CD4-positive, alpha-beta T cell treated with Interleukin-10 for 1 hour (primary cell): ENCODE results near the gene KIF6.

ENCODE experiments used
- DNase-seq: peaks from one replicate; pipeline ENCODE4 v3.0.0-alpha.2; 2020

The KIF6 gene

DNA sequence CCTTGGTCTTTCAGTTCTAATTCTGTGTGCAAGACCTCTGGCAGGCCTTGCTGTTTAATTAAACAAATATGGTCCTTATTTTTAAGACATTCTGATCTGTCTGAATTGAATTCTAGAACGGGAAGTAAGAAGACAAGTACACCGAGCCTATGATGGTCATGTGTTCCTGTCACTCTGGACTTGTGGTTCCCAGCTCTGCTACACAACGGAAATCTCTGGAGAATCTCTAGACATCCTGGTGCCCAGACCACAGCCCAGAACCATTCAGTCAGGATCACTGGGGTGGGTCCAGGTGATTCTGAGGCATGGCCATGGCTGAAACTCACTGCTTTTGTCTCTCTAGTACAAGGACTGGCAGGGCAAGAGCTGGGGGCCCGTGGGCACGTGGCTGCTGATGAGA is 386.8 kb downstream of the KIF6 start:
- no peak for DNase-seq

DNA sequence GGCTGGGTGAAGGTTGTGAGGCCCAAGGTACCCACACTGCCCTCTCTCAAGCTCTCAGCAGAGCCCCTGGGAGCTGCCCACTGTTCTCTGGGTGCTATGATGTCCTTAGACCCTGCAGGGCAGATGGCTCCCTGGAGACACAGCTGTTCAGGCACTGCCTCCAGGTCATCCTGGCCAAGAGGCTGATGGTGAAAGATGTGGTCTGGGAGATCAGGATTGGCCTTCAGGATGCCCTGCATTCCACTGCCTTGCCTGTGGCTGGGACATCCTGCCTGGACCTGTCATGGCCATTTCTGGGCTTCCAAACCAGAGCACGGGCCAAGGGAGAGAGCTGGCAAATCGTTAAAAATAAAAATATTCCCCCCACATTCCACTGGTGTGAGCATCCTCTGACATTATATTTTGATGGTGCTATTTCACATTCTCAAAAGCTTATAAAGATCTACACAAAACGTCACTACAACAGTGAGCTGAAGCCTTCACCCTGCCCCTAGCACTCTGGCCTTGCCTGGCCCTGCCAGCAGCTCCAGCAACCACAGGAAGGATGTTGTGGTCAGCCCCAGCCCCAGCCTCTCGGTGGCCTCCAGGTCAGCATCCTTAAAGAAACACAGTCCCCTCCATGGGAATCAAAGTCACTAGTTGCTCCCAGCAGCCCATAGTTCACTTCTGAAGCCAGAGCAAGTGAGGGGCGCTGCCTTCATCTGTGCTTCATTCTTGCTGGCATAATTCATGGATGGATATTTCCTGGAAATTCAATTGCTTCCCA is 389.2 kb downstream of the KIF6 start:
- peak; percentile 12 for DNase-seq

DNA sequence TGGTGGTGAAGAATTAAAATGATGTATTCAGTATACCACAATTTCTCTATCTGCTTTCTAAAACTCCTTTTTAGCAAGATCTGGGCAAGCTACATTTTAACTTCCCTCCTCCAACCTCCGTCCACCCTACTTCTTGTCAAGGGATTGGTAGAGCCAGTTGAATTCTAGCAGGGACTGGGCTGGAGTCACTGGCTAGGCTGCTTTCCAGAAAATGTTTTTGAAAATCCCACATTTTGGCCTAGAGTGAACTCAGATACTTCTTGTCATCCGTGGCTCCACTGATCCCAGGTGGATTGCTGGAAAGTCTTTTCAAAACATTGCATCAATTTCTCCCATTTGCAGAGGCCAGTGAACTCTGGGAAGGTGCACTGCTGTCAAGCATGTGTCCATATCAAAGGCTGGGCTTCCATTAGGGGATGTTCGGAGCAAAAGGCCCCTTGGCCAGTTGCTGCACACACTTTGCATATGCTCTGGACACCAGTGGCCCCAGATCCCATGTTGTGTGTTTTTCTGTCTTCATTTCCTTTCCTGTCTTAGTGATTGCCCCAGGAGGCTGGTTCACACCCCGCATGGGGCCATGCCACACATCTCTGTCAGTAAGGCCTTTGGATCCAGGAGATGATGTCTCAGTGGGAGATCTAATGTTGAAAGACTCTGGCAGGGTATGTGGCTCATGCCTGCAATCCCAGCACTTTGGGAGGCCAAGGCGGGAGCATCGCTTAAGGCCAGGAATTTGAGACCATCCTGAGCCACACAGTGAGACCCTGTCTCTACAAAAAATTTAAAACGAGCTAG is 391.4 kb downstream of the KIF6 start:
- no peak for DNase-seq

DNA sequence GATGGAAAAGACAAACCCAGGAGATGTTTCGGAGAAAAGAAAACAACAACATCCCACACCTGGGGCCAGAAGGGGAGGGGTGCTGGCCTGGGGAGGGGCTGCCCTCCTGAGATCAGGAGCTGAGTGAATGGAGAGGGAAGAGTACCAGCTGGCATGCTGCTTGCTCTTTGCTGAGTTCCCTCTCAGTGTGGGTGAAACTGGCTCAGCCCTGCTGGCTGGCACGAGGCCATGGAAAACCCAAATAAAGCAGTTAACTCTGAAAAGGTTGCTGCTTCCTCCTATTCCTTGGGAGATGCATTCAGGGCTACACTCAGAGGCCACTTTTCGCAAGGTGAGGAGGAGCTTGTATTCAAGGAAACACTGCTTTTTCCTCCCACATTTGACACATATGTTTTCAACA is 394.7 kb downstream of the KIF6 start:
- DNase-seq: no peak

DNA sequence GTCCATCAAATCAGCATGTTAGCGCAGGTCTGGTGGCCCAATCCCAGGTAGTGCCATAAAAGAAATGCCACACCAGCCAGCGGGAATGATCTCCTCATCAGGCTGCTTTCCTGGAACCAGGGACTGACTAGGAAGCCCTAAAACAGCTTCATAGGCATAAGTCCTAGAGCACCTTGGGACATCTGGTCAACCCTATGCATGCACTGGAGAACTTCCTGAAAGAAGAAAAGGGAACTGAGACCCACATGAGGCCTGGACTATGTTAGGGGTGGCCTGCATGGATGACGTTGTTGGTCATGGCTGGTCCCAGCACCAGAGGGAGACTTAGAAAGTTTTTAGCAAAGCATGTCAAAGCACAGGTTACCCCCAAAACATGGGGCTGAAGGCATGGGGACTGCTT is 395.2 kb downstream of the KIF6 start:
- peak; percentile 6 for DNase-seq

DNA sequence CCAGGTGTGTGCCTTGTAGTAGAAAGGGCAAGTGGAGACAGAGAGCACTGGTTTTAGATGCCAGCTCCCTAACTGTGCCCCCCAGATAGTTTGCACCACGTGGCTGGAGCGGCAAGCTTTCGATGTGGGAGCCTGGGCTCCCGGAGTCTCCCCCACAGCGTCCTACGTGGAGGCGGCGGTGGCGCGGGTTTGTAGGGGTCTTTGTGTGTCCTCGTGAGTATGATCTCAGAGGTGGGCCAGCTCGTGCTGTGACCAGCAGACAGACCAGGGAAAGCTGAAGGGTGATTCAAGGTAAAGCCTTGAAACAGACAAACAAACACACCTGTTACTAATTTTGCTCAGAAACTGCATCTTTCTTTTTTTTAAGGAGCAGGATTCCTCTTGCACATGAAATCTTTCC is 397.1 kb downstream of the KIF6 start:
- no peak for DNase-seq

DNA sequence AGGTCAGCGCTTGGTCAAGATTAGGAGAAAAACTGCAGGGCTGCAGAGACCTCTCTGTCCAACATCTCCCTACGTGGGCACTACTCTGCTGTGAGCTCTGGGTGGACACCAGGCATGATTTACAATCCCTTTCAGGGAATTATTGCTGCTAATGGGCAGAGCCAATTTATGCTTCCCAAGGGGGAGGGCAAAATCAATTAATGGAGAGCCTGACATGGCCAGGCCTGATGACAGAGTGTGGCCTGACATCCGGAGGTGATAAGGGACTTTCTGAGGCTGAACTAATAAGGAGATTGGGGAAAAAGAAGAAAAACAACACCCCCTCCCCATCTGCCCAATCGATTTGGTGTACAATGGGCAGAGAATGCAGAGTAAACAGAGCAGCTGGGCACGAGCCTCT is 397.7 kb downstream of the KIF6 start:
- DNase-seq: no peak

DNA sequence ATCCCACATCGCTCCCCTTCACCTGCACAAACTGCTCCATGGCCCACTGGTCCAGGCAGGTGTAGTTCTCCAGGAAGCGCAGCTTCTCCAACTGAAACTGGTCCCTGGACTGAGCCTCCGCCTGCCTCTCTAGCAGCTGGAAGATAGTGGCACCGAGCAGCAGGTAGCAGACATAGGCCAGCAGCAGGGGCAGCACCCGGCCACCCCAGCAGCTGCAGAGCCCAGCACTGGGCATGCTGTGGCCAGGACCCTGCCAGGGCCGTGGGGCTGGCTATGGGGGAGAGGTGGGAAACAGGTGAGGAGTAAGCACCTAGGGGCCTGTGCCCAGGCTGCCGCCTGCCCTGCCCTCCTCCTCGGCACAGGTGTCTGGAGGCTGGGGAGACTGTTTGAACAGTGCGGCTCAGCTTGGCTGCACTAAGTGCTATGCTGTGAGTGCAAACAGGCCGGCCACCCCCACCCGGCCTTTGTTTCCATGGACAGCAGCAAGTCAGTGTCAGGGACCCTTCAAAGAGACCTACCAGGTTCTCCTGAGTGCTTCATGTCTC is 402.8 kb downstream of the KIF6 start, which contains the start of gene KCNK16:
KCNK16 (minus strand) TSS at position 397 of the 545 bp plus-strand sequence; CDS start at position 235, 162 bp downstream.
- DNase-seq: no peak

DNA sequence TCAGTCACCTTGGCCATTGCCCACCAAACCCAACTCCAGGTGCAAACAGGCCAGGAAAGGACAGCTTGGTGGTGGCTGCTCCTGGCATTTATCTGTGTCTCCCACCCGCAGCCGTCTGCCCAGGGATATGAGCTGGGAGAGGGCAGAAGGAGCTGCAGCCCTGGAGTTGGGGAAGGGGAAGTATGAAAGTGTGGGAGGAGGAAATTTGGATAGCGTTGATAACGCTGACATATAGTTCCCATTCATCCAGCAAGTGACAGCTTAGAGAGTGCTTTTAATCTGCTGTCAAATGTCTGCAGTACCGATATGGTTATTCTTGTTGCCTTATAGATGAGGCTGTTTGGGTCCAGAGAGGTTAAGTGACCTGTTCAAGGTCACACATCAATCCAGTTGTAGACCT is 403.4 kb downstream of the KIF6 start:
- no peak for DNase-seq

DNA sequence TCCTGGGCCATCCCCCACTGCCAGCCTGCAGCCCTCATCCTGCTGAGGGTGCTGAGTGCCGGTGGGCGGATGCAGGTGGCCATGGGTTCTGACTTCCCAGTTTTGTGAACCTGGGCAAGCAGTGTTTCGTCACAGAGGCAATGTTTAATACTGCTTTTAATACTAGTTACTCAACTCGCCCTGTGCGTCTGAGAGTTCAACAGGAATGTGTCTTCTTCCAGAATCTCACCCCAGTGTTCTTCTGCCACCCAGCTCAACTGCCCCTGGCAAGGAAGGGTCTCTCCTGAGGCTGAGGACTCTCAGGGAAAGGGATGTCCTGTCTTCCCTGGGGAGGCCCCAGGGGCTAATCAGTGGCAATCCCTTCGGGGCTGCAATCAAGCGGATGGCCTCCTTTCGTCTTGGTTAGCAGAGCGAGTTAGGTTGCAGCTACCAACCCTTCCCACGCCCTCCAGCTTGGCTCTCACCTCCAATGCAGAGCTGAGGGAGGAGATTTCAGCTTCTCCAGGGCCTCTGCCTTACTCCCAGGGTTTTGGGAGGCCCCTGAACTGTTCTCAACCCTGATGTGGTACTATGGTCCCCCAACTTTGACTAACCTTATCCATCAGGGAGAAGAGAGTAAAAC is 404.7 kb downstream of the KIF6 start:
- no peak for DNase-seq

DNA sequence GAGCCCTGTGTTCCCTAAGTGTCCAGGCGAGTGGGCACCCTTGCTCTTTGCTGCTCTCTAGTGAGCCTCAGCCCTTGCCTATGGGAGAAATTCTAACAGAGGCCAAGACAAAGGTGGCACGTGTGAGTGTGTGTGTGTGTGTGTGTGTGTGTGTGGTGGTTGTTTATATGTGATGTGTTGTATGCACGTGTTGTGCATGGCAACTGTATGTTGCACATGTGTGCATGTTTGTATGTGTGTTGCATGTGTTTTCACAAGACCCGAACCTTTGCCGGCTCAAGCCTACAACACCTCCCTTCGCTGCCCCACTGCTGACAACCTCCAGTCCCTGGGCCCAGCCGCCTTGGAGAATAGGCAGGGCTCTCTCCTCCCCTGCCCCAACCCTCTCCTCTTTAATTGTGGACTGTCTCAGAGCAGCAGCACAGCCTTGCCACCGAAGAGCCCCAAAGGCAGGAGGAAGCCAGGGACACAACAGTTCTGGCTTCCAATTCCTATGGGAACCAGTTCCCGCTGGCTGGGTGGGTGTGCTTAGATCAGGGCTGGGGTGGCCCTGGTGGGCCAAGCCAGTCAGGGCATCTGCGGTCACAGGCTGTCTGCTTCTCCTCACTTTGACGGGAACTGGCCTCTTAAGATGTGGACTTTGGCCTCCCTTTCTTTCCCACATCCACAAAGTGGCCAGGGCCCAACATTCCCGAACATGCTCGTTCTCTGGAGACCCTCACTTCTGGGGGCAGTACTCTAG is 405.4 kb downstream of the KIF6 start:
- DNase-seq: no peak

DNA sequence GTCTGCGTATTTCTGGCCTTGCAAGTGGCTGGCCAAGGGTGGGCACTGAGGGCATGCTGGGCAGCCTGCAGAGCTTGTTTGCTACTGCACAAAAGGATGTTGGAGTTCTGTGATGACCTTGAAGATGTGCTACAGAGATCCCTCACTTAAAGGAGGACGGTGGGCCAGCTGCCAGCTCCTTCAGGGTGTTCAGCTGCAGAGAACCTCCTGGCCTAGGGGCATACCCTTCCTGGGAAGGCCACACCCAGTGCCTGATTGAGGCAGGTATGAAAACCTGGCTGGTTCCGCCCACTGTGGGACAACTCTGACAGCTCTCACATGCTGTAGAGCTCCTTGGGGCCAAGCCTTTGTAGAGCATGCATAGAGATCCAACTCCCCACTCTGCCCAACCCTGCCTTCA is 408.0 kb downstream of the KIF6 start:
- DNase-seq: no peak

DNA sequence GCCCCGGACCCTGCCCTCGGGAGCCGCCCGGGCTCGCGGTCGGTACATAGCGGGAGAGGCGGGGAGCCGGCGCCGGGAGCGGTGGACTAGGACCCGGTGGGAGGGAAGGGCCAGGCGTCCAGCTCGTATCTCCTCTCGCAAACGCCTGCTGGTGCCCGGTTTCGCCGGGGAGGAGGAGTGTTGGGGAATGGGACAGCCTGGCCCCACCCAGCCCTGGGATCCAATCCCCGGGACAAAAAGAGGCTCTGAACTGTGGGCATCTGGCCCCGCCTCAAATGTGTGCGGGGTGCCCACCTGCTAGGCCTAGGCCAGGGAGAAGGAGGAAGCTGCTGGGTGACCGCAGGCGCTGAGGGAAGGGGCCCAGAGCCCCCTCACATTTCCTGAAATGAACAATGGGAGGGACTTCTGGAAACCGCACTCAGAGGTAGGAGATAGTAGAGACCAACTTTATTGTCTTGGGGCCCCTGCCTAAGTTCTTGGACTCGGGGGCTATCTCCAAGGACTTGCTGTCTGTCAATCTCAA is 410.9 kb downstream of the KIF6 start, which contains the start of gene KCNK17:
KCNK17 (minus strand) TSS at position 147 of the 523 bp plus-strand sequence; CDS start at position 48, 99 bp downstream.
- DNase-seq: no peak

DNA sequence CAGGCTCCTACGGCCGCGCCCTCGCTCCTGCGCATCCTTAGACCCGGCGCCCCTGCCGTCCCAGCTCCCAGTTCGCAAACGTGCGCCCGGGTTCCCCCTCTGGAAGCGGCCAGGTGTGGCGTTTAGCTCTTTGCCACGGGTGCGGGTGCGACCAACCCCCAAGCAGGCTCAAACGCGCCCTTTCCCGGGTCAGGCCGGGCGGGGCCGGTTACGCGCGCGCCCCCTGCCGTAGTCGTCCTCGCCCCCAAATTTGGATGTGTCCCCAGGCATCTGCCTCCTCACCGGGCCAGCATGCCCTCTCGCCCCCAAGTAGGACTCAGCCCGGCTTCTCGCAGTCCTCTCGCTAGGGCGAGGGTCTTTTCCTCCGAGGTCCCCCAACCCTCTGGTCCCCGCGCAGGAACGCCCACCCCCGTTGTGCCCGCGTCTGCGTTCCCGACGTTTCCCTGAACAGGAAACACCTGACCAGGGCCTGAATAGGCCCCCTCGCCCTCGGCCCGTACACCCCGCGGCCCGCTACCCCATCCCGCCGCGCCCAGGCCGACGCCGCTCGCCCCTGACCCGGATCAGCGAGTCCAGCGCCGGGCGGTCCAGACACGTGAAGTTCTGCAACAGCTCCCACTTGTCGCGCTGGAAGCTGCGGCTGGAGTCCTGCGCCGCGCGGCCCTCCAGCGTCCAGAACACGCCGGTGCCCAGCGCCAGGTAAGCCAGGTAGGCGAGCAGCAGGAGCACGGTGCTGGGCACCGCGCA is 411.5 kb downstream of the KIF6 start:
- no peak for DNase-seq

DNA sequence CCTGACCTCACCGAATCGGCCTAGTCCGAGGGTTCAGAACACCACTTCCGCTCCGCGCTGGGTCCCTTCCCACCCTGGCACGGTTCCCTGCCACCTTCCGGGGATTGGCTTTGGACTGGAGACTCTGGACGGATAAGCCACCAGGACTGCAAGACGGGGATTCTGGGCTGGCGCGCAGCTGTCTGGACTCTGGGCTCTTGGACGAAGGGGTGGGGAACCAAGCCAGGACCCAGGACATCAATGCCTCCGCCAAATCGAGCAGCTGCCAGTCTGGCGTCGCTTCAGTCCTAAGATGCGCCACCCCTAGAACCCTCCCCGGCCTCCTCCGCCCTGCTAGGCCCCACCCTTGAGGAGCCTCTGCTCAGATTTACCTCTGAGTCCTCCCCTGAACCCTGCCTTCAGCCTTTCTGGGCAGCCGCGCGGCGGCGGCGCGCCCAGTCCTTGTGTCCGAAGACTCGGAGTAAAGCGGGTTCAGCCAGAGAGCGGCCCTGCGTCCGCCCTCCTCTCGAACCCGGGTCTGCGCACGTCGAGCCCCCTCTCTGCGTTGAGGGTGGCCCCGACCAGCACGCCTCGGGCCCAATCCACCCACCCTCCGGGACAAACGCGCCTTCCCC is 412.2 kb downstream of the KIF6 start:
- DNase-seq: no peak

DNA sequence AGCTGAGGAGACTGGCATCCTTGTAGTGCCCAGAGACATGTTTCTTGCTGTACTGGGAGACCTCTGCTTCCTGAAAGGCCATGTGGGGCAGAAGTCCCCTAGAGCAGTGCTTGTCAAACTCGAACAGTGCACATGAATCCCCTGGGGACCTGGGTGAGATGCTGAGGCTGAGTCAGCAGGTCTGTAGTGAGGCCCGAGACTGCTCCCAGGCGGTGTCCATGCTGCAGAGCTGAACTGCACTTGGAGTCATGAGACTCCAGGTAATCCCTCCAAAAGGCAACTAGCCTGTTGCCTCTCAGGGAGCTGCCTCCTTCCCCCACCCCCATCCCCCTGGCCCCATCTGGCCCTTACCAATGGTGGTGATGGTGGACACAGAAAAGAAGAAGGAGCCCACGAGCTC is 414.7 kb downstream of the KIF6 start:
- no peak for DNase-seq

DNA sequence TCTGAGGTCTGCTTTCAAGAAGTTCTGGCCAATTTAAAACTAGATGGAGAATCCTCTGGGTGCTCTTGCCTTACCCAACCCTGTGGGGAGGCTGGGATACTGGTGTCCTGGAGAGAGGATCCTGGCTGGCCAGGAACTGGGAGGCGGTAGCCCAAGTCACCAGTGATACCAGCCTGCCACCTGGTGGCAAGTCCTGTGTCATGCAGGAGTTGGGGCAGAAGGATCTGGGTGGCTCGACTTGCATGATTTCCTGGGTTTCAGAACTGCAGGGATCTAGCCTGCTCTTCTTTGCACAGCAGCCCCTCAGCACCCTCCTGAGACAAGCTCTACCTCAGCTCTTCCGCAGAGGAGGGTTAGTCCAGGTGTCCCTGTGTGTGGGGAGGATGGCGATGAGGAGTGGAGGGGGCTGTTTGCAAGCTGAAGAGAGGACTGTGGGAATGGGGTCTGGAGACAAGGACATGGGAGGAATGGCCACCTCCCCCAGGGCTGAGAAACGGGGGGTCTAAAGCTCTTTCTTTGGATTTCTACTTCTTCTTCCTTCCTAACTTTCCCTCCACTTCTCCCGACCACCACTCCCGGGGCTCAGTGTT is 415.2 kb downstream of the KIF6 start:
- DNase-seq: peak; percentile 51

DNA sequence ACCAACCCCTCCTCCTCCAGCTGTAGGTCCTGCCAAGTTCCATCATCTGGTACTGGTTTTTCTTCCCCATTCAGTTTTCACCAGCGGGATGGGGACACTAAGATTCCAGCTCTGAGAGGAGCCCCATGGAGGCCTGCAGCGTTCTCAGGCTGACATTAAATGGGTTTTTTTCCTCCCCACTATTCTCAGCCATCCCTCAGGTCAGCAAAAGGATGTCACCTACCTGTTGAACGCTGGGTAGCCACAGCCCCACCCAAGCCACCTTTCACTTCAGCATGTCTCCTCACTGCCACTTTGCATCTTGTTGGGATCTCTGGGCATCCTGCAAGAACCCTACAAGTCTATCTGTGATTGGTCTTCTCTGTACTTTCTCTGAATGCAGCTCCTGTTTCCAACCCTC is 417.7 kb downstream of the KIF6 start:
- no peak for DNase-seq

DNA sequence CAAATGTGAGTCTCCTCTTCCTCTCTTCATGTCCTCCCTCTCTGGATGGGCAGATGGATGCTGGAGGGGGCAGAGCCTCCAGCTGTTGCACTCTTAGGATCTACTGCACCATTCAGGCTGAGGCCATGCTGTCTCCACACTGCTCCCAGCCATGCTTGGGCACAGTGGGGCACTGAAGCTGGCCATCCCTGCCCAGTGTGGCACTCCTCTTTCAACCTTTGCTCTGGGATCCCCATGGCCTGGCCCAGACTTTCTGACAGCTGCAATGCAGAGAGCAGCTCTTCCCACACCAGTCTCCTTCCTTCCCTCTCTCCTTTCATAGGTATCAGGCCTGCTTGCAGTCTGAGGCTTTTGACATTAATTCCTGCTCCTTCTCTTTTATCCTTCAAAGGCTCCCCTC is 420.3 kb downstream of the KIF6 start:
- no peak for DNase-seq

DNA sequence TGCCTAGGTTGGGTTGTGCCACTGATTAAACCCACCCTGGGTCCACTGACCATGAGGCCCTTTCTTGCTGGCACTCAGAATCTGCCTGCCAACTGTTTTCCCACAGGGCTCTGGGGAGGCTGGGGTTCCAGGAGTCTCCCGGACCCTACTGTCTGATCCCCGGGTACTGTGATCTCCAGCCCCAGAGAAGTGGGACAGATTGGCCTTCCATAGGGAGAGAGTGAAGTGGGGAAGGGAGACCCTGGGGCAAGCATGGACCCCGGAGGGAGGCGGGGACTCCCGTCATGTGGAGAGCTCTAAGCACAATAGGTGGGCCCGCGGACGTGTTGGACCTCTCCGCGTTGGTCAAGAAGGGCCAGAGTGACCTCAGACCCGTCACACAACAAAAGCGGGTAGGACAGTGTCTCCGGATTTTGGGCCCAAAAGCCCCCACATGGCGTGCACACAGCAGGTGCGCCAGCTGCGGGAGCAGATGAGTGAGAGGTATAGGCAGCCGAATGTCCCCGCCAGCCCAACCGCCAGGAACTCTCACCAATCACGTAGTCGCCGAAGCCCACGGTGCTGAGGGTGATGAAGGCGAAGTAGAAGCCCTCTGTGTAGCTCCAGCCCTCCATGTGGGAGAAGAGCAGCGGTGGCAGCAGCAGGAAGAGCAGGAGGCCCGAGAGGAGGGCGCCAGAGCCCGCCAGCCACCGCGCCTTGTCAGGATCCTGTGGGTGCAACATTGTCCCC is 421.6 kb downstream of the KIF6 start:
- DNase-seq: no peak
